WTC11 (cell line): ENCODE results near the gene ATP13A2. TPM values are rescaled to one million over a fixed set of nuclear protein-coding genes. Genes with fewer than 3 reads are reported as not detected.

Experiments
- ATAC-seq: fragments of 200-7000 bp; cut with Tn5 transposase; 2 replicates; pipeline ENCODE4 v1.10.0; 2021; ENCODE audit warnings: mild to moderate bottlenecking, moderate library complexity
- CTCF ChIA-PET: fragments of 300-600 bp; sonication (Branson Sonifier 250); formaldehyde crosslinking; loops from one replicate; lab custom pipeline; 2021; ENCODE audit warnings: antibody characterized with exemption; lab: Charles Lee
- POLR2A ChIA-PET: fragments of 350-600 bp; sonication (Branson Sonifier 250); formaldehyde crosslinking; loops from one replicate; lab custom pipeline; 2021; ENCODE audit warnings: antibody characterized with exemption; lab: Charles Lee
- DNase-seq: peaks from one replicate; pipeline ENCODE4 v3.0.0; 2021; ENCODE audit warnings: low spot score
- H3K27ac Mint-ChIP-seq: 2 replicates; pipeline ENCODE4 v1.8.0; 2021; ENCODE audit warnings: mixed read lengths
- H3K27me3 Mint-ChIP-seq: 2 replicates; pipeline ENCODE4 v1.8.0; 2021; ENCODE audit warnings: low read depth, mild to moderate bottlenecking, moderate library complexity, mixed read lengths
- H3K36me3 Mint-ChIP-seq: 2 replicates; pipeline ENCODE4 v1.8.0; 2021; ENCODE audit warnings: mixed read lengths
- H3K4me1 Mint-ChIP-seq: 2 replicates; pipeline ENCODE4 v1.8.0; 2022; ENCODE audit warnings: mixed read lengths
- H3K4me3 Mint-ChIP-seq: 2 replicates; pipeline ENCODE4 v1.8.0; 2021; ENCODE audit warnings: mild to moderate bottlenecking, moderate library complexity, mixed read lengths
- H3K9me3 Mint-ChIP-seq: 2 replicates; pipeline ENCODE4 v1.8.0; 2021; ENCODE audit warnings: mixed read lengths
- FOXP1 ChIP-seq: sonication (generic); formaldehyde crosslinking; IDR thresholded peaks from 2 replicates; pipeline ENCODE4 v1.8.0; 2022; ENCODE audit warnings: missing genetic modification reagents, mild to moderate bottlenecking, moderate library complexity, borderline replicate concordance
- GABPB1 ChIP-seq: sonication (generic); formaldehyde crosslinking; IDR thresholded peaks from 2 replicates; pipeline ENCODE4 v1.8.1; 2023; ENCODE audit warnings: mild to moderate bottlenecking, missing genetic modification reagents
- GRHL2 ChIP-seq: fragments of 250-450 bp; sonication (Bioruptor Pico); IDR thresholded peaks from 2 replicates; pipeline ENCODE4 v1.8.0; 2022; ENCODE audit warnings: mild to moderate bottlenecking, moderate library complexity; ENCODE audit not compliant: insufficient replicate concordance, severe bottlenecking
- KAT7 ChIP-seq: sonication (generic); formaldehyde crosslinking; IDR thresholded peaks from 2 replicates; pipeline ENCODE4 v1.8.1; 2023; ENCODE audit warnings: missing genetic modification reagents, mild to moderate bottlenecking, borderline replicate concordance
- MYBL2 ChIP-seq: sonication (generic); formaldehyde crosslinking; IDR thresholded peaks from 2 replicates; pipeline ENCODE4 v1.8.1; 2023; ENCODE audit warnings: mild to moderate bottlenecking, moderate library complexity, missing genetic modification reagents
- NFE2L1 ChIP-seq: sonication (generic); formaldehyde crosslinking; IDR thresholded peaks from 2 replicates; pipeline ENCODE4 v1.8.1; 2023; ENCODE audit warnings: missing genetic modification reagents
- NR1H2 ChIP-seq: sonication (generic); formaldehyde crosslinking; IDR thresholded peaks from 2 replicates; pipeline ENCODE4 v1.9.0; 2021; ENCODE audit warnings: mild to moderate bottlenecking, moderate library complexity, missing genetic modification reagents
- RELA ChIP-seq: sonication (generic); formaldehyde crosslinking; IDR thresholded peaks from 2 replicates; pipeline ENCODE4 v1.8.1; 2022; ENCODE audit warnings: missing genetic modification reagents, mild to moderate bottlenecking, borderline replicate concordance
- SMAD3 ChIP-seq: sonication (generic); formaldehyde crosslinking; IDR thresholded peaks from 2 replicates; pipeline ENCODE4 v1.8.0; 2022; ENCODE audit warnings: missing genetic modification reagents, mild to moderate bottlenecking, borderline replicate concordance
- SMAD4 ChIP-seq: sonication (generic); formaldehyde crosslinking; IDR thresholded peaks from 2 replicates; pipeline ENCODE4 v1.8.0; 2022; ENCODE audit warnings: mild to moderate bottlenecking, missing genetic modification reagents
- SP1 ChIP-seq: sonication (generic); formaldehyde crosslinking; conservative IDR thresholded peaks from 2 replicates; pipeline ENCODE4 v1.8.1; 2022; ENCODE audit warnings: missing genetic modification reagents
- STAT6 ChIP-seq: sonication (generic); formaldehyde crosslinking; conservative IDR thresholded peaks from 2 replicates; pipeline ENCODE4 v1.8.1; 2023; ENCODE audit warnings: mild to moderate bottlenecking, low read depth, missing genetic modification reagents, moderate library complexity
- TEAD1 ChIP-seq: sonication (generic); formaldehyde crosslinking; IDR thresholded peaks from 2 replicates; pipeline ENCODE4 v1.8.0; 2022; ENCODE audit warnings: mild to moderate bottlenecking, missing genetic modification reagents
- ZNF121 ChIP-seq: sonication (generic); formaldehyde crosslinking; IDR thresholded peaks from 2 replicates; pipeline ENCODE4 v1.8.0; 2023; ENCODE audit warnings: missing genetic modification reagents
- ZNF232 ChIP-seq: sonication (generic); formaldehyde crosslinking; IDR thresholded peaks from 2 replicates; pipeline ENCODE4 v1.8.0; 2022; ENCODE audit warnings: mild to moderate bottlenecking, missing genetic modification reagents
- ZNF281 ChIP-seq: sonication (generic); formaldehyde crosslinking; IDR thresholded peaks from 2 replicates; pipeline ENCODE4 v1.8.0; 2023; ENCODE audit warnings: mild to moderate bottlenecking, missing genetic modification reagents
- ZNF423 ChIP-seq: fragments of 250-450 bp; sonication (Bioruptor Pico); IDR thresholded peaks from 2 replicates; pipeline ENCODE4 v2.1.2; 2022; ENCODE audit warnings: mild to moderate bottlenecking, moderate library complexity
- ZNF425 ChIP-seq: fragments of 250-450 bp; sonication (Bioruptor Pico); conservative IDR thresholded peaks from 2 replicates; pipeline ENCODE4 v1.9.0; 2021; ENCODE audit warnings: mild to moderate bottlenecking
- ZNF532 ChIP-seq: fragments of 250-450 bp; sonication (Bioruptor Pico); IDR thresholded peaks from 2 replicates; pipeline ENCODE4 v1.9.0; 2021; ENCODE audit warnings: mild to moderate bottlenecking, borderline replicate concordance
- ZNF671 ChIP-seq: fragments of 250-450 bp; sonication (Bioruptor Pico); IDR thresholded peaks from 2 replicates; pipeline ENCODE4 v1.8.0; 2021; ENCODE audit warnings: mild to moderate bottlenecking
- total RNA-seq: library from RNA; stranded (reverse); gene quantifications from 3 replicates; pipeline ENCODE4 v1.2.3, GENCODE V29; 2021

Gene ATP13A2
- total RNA-seq, 1 experiment from 2014 or later = 95.9 TPM

- Mint-ChIP-seq H3K36me3 (peaks cover 22% of the 10 kb centered on the region), H3K9me3 (no peaks in the 10 kb centered on the region), H3K27me3 (no peaks in the 10 kb centered on the region), H3K4me3 (no peak overlapping the region), H3K27ac (no peak overlapping the region)
- ChIA-PET POLR2A (interaction anchor here (0.5 to 0.6 kb wide), 2 partner anchors 113 to 188 kb away, joined by 3 read pairs; no protein-coding TSS in a partner anchor), CTCF (interaction anchor here (1.1 to 5.4 kb wide), 3 partner anchors 11 to 41 kb away, joined by 5 to 67 read pairs (median 5); no protein-coding TSS in a partner anchor)
- no peak for ATAC-seq
- no peak for TF ChIP-seq SMAD3
- no peak for TF ChIP-seq ZNF121 (CRISPR knock-in tag)
- TF ChIP-seq NFE2L1 (CRISPR knock-in tag) = no peak
- TF ChIP-seq, all 79 proteins: peak for 0
- H3K4me1 Mint-ChIP-seq = peaks cover 1% of the 10 kb centered on the region
- DNase-seq = no peak
Observed at GRCh38 chr1:17001760-17002523, 9.8 kb downstream of the ATP13A2 start.

GRCh38 chr1:16999863-17000262, 11.9 kb downstream of the ATP13A2 start:
- Mint-ChIP-seq H3K9me3 (no peaks in the 10 kb centered on the region), H3K36me3 (peaks cover 22% of the 10 kb centered on the region), H3K4me1 (no peaks in the 10 kb centered on the region), H3K27me3 (no peaks in the 10 kb centered on the region), H3K27ac (no peak overlapping the region), H3K4me3 (no peak overlapping the region)
- ATAC-seq (peak; percentile 51), DNase-seq (no peak)
- POLR2A ChIA-PET = interaction anchor here (0.6 kb wide), 1 partner anchor 1304 kb away, joined by 3 read pairs; no protein-coding TSS in a partner anchor
- CTCF ChIA-PET = interaction anchor here (0.6 to 5.4 kb wide), 20 partner anchors 9 to 286 kb away, joined by 3 to 67 read pairs (median 4); partner anchors contain the start of genes ATP13A2 and MFAP2
- TF ChIP-seq ZNF671 (no peak), ZNF232 (CRISPR knock-in tag) (no peak), GABPB1 (CRISPR knock-in tag) (no peak), RELA (no peak), TEAD1 (CRISPR knock-in tag) (no peak), ZNF423 (no peak), SMAD4 (CRISPR knock-in tag) (no peak), MYBL2 (CRISPR knock-in tag) (no peak)

GRCh38 chr1:16998589-16998988, 13.1 kb downstream of the ATP13A2 start:
- peaks cover 13% of the 10 kb centered on the region for H3K36me3 Mint-ChIP-seq
- ATAC-seq = no peak
- H3K4me1 Mint-ChIP-seq = no peaks in the 10 kb centered on the region
- TF ChIP-seq SP1 (CRISPR knock-in tag) (no peak), ZNF425 (CRISPR knock-in tag) (no peak), ZNF532 (CRISPR knock-in tag) (no peak), ZNF281 (CRISPR knock-in tag) (no peak), STAT6 (no peak), KAT7 (no peak), NR1H2 (CRISPR knock-in tag) (no peak), GRHL2 (CRISPR knock-in tag) (no peak), SMAD3 (no peak), FOXP1 (CRISPR knock-in tag) (no peak)

More at GRCh38 chr1:16998589-16998988, 13.1 kb downstream of the ATP13A2 start:
- Mint-ChIP-seq H3K9me3 (no peaks in the 10 kb centered on the region), H3K4me3 (no peak overlapping the region), H3K27me3 (no peaks in the 10 kb centered on the region), H3K27ac (no peak overlapping the region)
- no peak for DNase-seq
- ChIA-PET CTCF (interaction anchor here (5.4 kb wide), 1 partner anchor 12 kb away, joined by 67 read pairs; no protein-coding TSS in a partner anchor), POLR2A (no interaction called here)
